Retinal pigment epithelial cell (primary cell): ENCODE measurements around the gene RHEBL1.

Experiments used
- DNase-seq: peaks from one replicate; pipeline ENCODE4 v3.0.0-alpha.2; 2010; ENCODE audit warnings: low read depth
- H3K4me3 ChIP-seq: 2 replicates; pipeline ENCODE4 v1.5.1; 2011; ENCODE audit warnings: mild to moderate bottlenecking, low read length, control low read depth, moderate library complexity
- TF ChIP-seq, protein P1 (sequence below): conservative IDR thresholded peaks from 2 replicates; pipeline ENCODE4 v1.5.1; 2011; ENCODE audit warnings: low read depth, low read length, control low read depth, inconsistent platforms

The RHEBL1 gene

DNA sequence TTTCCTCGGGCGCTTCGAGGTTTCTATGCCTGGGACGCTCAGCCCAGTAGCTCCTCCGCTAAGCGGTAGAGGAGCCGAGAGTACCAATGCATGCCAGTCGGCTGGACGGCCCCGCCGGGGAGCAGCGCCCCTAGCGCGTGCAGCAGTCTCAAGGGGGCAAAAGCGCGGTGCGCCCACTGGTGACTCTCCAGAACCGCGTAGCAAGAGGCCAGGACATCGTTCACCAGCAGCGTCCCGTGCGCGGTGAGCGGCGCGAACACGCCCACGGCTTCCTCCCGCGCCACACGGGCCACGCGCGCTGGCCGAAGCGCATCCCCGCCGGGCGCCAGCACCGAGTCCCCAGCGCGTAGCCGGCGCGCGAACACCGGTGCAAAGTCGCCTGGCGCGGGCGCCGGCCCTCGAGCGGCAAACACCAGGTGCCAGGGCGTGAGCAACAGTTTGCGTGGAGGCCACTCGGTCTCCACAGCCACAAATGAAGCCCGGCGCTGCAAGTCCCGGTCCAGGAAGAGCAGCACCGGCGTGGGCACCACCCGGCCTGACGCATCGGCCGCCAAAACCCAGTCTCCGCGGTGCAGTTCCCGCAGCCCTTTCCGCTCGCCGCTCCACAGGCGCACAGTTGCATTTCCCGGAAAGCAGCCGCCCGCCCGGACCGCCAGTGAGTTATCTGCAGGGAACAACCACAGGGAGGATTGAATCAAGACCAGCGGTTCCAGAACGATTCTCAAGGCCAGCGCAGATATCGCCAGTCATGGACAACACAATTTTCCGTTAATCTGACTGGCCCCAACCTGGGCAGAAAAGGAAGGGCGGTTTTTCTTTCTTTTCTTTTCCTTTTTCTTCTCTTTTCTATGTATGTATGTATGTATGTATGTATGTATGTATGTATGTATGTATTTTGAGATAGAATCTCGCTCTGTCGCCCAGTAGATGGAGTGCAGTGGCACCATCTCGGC is 20.3 kb upstream of the RHEBL1 start:
- no peak for DNase-seq
- TF ChIP-seq, protein P1, sequence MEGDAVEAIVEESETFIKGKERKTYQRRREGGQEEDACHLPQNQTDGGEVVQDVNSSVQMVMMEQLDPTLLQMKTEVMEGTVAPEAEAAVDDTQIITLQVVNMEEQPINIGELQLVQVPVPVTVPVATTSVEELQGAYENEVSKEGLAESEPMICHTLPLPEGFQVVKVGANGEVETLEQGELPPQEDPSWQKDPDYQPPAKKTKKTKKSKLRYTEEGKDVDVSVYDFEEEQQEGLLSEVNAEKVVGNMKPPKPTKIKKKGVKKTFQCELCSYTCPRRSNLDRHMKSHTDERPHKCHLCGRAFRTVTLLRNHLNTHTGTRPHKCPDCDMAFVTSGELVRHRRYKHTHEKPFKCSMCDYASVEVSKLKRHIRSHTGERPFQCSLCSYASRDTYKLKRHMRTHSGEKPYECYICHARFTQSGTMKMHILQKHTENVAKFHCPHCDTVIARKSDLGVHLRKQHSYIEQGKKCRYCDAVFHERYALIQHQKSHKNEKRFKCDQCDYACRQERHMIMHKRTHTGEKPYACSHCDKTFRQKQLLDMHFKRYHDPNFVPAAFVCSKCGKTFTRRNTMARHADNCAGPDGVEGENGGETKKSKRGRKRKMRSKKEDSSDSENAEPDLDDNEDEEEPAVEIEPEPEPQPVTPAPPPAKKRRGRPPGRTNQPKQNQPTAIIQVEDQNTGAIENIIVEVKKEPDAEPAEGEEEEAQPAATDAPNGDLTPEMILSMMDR: peak; percentile 49
- H3K4me3 ChIP-seq: peak overlapping the region; percentile 31

DNA sequence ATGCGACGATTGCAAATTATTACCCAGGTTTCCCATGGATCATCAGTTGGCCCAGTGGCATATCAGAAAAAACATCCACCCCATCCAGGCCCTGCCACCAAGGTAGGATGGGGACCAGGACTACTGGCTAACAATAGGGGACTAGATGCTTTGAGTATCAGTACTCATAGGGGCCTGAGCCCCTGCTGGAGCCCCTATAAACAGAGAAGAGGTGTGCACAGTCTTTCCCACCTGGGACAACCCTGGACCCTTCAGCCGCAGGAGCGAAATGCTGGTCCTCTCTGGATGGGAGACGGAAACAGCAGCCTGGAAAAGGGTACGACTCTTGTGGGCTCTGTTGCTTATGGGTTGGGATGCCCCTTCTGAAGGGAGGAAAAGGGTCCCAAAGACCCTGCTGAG is 19.2 kb upstream of the RHEBL1 start:
- H3K4me3 ChIP-seq: no peak overlapping the region
- no peak for DNase-seq
- TF ChIP-seq, protein P1: no peak

DNA sequence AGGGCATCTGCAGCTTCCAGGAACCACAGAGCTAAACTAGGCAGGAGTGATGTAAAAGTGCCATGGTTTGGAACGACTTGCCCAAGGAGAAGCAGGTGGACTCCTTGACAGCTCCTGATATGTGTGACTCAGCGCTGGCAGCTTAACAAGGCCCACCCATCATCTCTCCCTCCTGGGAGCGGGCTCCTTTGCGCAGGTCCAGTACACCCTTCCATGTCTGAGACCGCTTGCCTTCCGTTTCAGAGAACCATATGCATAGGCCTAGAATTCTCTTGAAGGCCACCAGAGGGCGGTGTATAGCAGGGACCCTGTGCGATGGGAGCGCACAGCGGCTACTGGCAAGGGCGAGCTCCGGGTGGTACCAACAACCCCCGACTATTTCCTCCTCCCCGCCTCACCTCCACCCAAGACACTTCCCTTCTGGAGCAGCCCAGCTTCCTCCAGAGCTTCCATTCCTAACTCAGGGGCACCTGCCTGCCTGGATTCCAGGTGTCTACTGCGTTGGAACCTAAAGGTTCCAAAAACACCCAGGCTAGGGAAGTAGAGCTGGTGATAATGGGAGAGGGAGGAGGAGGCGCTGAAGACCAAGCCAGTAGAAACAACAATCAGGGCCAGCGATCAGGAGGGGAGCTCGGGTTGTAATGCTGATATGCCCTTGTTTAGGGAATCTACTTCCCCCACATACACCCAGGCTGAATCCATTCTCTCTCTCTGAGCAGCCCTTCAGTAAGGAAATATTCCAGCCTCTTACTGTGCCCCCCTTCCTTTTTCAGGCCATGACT is 18.6 kb upstream of the RHEBL1 start:
- no peak overlapping the region for H3K4me3 ChIP-seq

DNA sequence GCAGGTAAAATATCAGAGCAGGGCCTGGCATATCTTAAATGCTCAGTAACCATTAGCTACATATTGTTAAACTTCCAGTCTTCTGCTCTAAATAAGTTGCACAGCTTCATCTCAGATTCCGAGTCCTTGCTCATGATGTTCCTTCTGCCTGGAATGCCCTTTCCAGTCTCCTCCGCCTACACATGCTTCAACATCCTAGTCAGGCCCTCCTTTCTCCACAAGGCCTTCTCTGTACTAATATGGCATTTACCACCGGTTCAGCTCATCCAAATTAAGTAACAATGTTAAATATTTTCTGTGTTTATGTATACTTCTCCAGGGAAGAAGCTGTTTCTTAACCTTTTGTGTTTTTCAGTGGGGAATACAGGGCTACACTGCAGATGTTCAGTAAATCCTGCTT is 16.3 kb upstream of the RHEBL1 start:
- H3K4me3 ChIP-seq: no peak overlapping the region
- TF ChIP-seq, protein P1: no peak
- no peak for DNase-seq

More for the DNA sequence above, 18.6 kb upstream of the RHEBL1 start:
- TF ChIP-seq, protein P1: peak; percentile 92
- DNase-seq: peak; percentile 93

DNA sequence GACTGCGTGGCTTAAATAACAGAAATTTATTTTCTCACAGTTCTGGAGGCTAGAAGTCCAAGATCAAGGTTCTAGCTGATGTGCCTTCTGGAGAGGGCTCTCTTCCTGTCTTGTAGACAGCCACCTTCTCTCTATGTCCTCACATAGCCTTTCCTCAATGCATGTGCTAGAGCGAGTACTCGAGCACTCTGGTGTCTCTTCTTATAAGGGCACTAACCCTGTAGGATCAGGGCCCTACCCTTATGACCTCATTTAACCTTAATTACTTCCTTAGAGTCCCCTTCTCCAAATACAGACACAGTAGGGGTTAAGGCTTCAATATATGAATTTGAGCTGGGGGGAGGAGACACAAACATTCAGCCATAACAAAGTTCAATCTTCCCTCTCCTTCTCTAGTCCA is 14.7 kb upstream of the RHEBL1 start:
- H3K4me3 ChIP-seq: no peak overlapping the region
- TF ChIP-seq, protein P1: no peak
- no peak for DNase-seq

DNA sequence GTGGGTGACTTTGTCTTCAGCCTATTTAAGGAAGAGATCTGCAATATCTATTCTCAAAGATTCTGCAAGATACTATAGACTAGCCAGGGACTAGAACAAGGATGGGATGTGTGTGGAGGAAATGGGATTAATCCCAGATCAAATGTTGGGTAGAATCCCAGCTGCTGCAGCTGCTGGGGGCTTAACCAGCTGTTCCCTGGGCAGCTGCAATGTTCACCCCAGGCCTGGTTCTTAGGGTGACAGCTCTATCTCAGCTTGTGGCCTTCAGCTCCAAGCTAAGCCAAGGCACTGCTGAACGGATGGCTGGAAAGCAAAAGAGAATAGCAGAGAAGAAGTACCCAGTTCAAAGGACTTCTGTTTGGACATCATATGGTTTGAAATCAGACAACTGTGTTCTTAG is 10.0 kb upstream of the RHEBL1 start:
- DNase-seq: no peak
- TF ChIP-seq, protein P1: no peak
- H3K4me3 ChIP-seq: no peak overlapping the region
